ENCODE measurements around the gene MUC5AC.
A peak's percentile ranks its signal among the peaks of the same experiment; 100 is the strongest.
"Not testable (repeated sequence)": the region's sequence is repeated elsewhere in the genome, so short reads cannot be mapped to it uniquely, and the experiment has no call there.

The MUC5AC gene, protein sequence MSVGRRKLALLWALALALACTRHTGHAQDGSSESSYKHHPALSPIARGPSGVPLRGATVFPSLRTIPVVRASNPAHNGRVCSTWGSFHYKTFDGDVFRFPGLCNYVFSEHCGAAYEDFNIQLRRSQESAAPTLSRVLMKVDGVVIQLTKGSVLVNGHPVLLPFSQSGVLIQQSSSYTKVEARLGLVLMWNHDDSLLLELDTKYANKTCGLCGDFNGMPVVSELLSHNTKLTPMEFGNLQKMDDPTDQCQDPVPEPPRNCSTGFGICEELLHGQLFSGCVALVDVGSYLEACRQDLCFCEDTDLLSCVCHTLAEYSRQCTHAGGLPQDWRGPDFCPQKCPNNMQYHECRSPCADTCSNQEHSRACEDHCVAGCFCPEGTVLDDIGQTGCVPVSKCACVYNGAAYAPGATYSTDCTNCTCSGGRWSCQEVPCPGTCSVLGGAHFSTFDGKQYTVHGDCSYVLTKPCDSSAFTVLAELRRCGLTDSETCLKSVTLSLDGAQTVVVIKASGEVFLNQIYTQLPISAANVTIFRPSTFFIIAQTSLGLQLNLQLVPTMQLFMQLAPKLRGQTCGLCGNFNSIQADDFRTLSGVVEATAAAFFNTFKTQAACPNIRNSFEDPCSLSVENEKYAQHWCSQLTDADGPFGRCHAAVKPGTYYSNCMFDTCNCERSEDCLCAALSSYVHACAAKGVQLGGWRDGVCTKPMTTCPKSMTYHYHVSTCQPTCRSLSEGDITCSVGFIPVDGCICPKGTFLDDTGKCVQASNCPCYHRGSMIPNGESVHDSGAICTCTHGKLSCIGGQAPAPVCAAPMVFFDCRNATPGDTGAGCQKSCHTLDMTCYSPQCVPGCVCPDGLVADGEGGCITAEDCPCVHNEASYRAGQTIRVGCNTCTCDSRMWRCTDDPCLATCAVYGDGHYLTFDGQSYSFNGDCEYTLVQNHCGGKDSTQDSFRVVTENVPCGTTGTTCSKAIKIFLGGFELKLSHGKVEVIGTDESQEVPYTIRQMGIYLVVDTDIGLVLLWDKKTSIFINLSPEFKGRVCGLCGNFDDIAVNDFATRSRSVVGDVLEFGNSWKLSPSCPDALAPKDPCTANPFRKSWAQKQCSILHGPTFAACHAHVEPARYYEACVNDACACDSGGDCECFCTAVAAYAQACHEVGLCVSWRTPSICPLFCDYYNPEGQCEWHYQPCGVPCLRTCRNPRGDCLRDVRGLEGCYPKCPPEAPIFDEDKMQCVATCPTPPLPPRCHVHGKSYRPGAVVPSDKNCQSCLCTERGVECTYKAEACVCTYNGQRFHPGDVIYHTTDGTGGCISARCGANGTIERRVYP (N-terminal part only)

DNA sequence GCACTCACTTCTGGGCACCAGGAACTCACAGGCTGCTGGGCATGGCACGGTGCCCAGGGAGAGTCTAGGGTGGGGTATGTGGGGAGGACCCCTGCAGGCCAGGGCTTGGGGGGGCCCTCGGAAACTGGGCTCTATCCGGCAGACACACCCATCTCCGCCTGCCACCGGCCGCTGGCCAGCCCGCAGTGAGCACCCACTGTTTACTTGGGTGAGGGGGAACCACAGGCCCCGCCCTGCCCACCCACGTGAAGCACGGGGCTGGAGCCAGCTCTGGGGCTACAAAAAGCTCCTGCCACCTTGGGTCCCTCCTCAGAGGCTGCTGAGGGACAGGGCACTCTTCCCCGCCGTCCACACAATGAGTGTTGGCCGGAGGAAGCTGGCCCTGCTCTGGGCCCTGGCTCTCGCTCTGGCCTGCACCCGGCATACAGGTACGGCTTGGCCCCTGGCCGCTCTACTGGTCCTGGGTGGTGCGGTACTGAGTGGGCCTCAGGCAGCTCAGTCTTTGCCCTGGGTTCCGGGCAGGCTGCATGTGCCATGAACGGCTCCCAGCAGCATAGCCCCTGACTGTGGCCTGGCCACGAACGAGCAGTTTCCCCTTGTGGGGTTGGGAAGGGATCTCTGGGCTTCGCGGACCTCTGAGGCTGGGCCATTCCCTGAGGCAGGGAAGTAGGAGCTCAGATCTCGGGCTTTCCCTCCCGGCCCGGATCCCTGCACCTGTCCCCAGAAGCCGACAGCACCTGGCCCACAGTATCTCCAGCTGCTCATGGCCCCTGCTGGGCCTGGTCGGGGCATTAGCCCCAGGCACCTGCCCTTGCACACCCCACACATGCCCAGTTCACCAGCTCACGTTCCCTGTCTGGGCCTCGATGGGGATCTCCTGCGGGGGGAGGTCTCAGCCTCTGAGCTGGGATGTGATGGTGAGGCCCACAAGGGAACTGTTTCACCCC lies at the start of gene MUC5AC:
TSS of gene MUC5AC (plus strand) at position 309 of the 947 bp plus-strand sequence. CDS start at position 356, 47 bp downstream.
- DNase-seq (ENCODE audit: low spot score): peak; percentile 61

DNA sequence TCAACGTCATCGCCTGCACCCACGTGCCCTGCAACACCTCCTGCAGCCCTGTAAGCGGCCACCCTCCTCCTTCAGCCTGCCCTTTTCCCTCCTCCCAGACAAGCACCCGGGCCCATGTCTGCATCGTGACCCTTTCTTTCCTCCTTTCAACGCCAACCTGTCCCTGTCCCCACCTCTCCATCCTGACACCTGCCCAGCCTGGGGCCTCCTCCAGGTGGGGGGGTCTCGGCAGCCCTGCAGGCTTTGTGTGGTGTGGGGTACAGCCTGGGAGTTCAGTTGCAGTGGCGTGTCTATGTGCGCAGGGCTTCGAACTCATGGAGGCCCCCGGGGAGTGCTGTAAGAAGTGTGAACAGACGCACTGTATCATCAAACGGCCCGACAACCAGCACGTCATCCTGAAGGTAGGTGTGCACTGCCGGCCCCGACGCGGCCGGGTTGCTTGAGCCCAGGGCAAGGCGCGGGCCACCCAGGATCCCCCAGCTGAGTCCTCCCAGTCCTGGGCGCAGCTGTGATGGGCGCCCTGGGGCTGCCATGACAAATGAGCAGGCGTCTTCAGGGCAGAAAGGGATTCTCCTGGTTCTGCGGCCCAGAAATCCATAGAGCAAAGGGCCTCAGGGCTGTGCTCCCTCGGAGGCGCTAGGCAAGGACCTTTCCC lies 49.4 kb upstream of the MUC5AC start:
- no peak for DNase-seq (ENCODE audit: low spot score)

DNA sequence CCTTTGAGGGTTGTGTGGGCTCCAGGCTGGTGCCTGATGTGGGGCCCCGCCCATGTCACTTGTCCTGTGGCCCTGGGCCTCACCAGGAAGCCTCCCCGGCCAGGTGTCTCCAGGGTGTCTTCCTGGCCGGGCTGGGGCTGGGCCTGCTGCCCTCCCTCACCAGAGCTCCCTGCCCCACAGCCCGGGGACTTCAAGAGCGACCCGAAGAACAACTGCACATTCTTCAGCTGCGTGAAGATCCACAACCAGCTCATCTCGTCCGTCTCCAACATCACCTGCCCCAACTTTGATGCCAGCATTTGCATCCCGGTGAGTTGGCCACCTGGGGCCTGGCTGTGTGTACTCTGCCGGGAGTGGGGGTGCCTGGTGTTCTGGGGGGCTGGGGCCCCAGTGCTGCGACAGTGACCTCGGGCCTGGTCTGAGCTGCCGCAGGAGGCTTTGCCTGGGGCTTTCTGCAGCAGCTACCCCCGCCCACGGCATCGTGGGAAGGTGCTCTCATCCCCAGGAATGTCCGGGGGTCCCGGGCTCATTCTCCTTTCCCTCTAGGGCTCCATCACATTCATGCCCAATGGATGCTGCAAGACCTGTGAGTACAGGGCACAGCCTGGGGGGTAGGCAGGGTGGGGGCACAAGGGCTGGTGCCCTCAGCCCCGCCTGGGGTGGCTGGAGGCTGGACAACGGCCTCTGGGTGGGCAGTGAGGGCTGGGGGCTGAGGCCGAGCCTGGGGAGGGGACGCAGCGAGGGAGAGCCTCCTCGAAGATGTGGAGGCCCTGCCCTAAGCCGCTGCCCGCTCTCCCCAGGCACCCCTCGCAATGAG lies 48.4 kb upstream of the MUC5AC start:
- DNase-seq (ENCODE audit: low spot score): no peak

DNA sequence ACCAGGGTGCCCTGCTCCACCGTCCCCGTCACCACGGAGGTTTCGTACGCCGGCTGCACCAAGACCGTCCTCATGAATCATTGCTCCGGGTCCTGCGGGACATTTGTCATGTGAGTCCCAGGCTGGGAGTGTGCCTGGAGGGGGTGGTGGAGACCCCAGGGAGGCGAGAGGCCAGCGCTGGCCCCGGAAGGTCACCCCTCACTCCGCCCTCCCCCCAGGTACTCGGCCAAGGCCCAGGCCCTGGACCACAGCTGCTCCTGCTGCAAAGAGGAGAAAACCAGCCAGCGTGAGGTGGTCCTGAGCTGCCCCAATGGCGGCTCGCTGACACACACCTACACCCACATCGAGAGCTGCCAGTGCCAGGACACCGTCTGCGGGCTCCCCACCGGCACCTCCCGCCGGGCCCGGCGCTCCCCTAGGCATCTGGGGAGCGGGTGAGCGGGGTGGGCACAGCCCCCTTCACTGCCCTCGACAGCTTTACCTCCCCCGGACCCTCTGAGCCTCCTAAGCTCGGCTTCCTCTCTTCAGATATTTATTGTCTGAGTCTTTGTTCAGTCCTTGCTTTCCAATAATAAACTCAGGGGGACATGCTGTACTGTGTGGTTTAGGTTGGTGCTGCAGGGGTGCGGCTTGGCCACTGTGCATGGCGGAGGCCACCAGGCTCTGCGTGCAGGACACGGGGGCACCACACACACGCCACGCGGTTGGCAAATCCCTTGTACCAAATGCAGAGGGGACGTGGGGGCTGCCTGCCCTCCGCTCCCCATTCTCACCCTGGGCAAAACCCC lies 47.6 kb upstream of the MUC5AC start:
- DNase-seq (ENCODE audit: low spot score): no peak

DNA sequence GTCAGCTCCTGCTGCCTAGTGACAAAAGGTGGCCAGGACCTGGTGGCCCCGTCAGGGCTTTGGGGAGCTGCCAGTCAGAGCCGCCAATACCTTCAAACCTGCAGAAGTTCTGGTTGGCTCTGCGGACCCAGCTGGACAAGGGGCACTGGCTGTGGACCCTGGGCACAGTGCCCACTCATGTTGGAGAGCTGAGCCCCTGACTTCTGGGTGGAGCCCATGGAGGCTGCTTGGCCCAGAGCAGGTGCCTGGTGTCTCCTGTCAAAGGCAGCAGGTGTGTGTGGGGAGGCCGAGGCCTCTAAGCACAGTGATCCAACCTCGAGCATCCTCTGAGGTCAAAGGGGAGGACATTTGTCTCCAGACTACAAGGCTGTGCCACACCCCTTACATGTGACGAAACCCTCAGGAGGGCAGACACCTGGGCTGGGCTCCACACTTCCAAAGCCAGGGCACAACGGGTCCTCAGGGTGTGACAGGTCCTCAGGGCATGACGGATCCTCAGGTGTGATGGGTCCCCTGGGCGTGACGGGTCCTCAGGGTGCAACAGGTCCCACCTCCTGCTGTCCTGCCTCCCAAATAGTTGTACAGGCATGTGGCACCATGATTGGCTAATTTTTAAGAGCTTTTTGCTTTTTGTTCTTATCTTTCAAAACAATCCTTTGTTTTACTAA lies 46.1 kb upstream of the MUC5AC start:
- no peak for DNase-seq (ENCODE audit: low spot score)

DNA sequence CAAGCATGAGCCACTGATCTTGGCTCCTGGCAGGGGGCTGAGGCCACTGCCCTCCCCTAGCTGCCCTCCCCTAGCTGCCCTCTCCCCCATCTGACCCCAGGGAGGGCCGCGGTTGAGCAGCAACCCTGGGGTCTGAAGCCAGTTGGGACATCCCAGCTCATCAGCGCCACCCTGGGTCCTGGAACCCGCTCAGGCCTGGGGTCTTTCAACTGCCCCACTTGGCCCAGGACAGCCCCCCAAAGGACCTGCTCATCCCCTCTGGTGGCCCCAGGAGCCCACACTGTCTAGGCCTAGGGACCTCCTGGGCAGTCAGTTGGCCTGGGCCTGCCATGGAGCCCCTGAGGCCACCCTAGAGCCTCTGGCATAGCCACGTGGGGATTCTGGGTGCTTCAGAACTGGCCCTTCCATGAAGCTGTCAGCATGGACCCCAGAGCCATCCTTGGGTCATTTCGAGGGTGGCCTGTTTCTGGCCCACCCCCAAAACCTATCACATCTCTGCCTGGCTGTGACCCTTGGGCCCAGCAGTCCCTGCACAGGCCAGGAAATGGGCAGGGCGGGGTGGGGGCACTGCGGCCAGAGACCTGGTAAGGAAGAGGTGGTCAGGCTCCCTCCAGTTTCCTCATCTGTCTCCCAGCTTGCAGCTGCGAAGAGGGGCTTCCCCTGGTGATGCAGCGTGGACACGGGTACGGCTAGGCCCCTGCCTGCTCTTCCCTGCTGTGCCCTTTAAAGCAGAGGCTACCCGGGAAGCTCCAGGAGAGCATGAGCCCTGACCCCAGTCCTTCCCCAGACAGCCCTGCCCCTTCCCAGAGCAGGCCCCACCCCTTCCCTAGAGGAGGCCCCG lies 45.2 kb upstream of the MUC5AC start:
- no peak for DNase-seq (ENCODE audit: low spot score)

DNA sequence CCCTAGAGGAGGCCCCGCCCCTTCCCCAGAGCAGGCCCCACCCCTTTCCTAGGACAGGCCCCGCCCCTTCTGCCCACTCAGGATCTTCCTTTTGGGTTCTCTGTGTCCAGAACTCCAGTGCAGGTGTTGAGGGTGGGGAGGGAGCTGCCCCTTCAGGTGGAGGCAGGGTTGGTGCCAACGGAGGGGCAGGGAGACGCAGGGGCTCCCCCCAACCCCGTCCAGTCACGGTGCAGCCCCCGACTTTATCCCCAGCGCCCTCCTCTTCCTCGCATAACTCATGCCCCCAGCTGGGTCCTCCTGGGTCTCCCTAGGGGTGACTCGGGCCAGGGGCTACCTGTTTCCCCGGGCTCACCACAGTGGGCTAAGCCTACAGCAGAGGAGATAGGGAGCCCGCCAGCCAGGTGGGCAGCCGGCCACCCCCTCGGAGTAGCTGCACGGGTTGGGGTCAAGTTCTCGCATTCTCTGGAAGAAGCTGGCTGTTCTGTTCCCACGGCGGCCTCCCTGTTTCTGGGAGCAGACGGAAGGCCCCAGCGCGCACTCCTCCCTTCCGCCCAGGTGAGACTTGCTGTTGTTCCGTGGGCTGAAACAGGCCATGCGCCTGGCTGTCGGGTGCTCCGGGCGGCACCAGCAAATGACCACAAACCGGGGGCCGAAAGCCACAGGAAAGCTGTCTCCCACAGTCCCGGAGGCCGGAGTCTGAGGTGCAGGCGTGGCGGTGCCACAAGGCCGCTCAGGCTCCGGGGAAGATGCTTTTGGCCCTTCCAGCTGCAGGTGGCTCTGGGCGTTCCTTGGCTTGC lies 44.1 kb upstream of the MUC5AC start:
- no peak for DNase-seq (ENCODE audit: low spot score)

DNA sequence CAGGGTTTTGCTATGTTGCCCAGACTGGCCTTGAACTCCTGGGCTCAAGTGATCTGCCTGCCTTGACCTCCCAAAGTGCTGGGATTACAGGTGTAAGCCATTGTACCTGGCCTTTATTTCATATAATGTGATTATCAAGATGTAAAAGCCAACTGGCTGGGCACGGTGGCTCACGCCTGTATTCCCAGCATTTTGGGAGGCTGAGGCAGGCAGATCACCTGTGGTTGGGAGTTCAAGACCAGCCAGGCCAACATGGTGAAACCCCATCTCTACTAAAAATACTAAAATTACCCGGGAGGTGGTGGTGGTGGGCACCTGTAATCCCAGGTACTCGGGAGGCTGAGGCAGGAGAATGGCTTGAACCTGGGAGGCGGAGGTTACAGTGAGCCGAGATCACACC lies 42.5 kb upstream of the MUC5AC start:
- not testable (repeated sequence) for DNase-seq (ENCODE audit: low spot score)

DNA sequence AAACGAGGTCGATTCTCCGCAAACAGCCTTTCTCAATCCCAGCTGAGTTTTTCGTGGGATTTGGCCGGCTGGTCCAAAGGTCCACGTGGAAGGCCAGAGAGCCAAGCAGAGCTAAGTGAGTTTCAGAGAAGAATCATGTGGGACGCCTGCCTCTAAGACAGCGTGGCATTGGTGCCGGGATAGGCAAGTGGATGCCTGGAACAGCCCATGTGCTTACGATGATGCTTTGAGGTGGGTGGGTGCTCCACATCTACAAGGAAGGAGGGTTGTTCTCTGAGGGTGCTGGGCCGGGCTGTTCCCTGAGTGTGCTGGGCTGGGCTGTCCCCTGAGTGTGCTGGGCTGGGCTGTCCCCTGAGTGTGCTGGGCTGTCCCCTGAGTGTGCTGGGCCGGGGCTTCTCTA lies 41.6 kb upstream of the MUC5AC start:
- no peak for DNase-seq (ENCODE audit: low spot score)

DNA sequence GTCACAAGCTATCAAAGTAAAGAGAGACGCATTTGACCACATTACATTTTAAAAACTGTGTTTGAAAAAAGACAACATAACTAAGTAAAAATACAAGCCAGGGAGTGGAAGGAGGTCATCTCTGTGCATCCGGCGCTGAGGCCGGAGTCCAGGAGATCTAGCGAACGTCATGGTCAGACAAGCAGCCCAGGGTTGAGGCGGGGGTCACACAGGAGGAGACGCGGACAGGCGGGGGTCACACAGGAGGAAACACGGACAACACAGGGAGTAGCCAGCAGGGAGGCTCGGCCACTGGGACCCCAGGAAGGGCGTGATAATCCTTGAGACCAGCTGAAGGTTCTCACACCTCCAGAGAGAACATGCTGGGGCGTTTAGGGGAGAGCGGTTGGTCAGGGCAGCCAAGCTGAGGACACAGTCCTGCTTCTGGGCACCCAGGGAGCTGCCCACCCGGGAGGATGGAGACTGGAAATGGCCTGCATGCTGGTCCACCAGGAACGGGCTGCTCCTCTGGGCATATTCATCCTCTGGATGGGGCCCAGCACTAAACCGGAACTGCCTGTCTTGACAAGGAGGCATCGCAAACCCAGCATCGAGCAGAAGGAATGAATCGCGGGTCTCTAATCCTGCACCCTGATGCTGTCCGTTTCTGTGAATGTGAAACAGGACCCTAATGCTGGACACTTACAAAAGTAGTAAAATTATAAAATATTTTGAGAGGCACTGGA lies 40.9 kb upstream of the MUC5AC start:
- DNase-seq (ENCODE audit: low spot score): no peak

DNA sequence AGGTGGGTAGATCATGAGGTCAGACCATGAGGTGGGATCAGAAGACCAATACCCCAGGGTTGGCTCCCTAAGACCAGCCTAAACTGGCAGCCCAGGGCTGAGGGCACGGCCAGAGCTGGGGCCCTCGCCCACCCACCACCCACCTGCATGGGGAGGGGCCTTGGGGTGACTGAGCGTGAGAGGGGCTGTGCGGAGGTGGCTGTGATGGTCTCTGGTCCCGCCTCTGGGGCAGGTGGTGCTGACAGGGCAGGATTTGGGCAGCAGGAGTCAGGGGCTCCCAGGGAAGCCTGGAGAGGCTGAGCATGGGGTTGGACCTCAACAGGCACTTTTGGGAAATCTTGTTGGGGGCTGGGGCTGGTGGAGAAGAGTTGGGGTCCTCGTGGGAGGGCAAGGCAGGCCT lies 39.8 kb upstream of the MUC5AC start:
- DNase-seq (ENCODE audit: low spot score): peak; percentile 53

DNA sequence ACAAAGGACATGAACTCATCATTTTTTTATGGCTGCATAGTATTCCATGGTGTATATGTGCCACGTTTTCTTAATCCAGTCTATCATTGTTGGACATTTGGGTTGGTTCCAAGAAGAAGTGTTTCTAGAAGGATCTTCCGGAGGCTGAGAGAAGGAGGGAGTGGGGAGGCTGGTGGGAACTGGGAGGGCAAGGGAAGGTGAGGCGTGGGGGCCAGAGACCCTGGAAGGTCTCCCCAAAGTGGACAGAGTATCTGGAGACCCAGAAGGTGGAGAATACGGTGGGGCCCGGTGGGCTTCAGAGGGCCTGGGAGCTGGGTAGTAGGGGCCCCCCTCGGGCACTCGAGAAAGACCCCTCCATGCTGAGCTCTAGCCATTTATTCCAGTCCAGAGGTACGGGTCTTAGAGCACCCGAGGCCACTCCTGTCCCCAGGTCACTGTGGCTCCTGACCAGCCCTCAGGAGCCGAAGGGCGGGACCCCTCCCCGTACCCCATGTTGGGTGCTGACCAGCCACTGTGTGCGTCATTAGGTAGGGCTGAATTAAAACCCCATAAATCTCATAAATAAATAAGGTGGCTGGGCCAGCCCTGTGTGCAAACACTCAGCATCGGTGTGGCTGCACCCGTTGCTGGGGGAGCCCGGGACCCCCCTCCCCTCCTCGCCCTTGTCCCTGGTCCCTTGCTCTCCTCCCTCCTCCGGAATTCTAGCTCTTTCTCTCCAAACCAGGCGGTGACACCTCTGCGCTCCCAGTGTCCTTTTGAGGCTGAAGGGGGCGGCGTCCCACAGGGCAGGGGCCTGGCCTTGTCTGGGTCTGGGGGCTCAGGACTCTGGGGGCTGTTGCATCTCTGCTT lies 38.8 kb upstream of the MUC5AC start:
- no peak for DNase-seq (ENCODE audit: low spot score)

DNA sequence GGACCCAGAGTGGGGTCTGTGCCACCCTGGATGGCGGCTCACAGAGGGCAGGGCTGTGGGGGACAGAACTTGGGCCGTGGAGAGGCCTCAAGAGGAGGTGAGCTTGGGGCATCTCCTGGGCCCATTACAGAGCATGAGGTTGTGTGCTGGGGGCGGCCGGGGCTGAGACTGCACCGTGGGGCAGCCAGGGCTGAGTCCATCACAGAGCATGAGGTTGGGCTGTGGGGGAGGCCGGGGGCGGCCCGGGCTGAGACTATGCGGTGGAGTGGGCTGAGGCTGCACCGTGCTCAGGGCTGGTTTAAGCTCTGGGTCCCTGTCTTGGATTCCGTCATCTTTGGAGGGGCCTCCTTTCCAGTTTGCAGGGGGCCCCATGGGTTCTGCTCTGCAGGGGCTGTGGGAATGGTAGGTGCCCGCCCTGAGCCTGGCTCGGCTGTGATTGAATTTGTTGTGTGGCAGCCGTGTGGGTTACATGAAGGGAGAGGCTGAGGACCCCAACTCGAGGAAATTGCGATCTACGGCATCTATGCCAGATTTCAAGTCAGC lies 38.1 kb upstream of the MUC5AC start:
- DNase-seq (ENCODE audit: low spot score): peak; percentile 61

DNA sequence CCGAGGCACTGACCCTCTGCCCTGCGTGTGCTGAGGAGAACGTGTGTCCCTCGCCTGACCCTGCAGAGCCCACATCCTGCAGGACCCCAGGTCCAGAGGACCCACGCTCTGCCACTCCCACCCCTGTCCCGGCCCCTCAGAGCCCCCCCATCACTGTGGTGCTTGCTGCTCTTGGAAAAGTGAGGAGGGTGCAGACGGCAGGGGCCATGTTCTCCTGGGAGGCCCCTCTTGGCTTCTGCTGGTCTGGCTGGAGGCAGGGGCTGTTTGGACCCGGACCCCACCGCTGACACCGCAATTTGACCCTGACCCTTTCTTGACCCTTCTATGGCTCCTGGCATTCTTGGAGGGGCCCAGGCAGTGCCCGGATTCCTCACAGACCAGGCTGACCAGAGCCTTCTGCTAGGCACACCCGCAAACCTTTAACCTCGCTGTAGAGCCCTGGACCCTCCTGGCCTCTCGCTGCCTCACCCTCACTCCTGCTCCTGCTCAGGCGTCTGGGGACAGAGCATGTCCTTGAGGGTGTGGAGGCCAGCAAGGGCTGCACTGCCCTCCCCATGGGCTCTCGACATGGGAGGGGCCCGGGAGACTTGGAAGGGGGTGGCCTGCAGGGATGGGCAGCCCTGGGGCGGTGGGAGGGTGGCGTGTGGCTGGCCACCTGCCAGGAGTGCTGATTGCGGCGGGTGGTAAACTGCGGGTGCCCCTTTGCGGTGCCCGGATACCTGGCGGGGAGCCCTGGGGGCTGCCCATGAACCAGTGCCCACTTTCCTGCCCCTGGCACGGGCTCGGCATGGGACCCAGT lies 37.0 kb upstream of the MUC5AC start:
- peak; percentile 52 for DNase-seq (ENCODE audit: low spot score)

All from left forelimb (tissue), 1 donor.